ENCODE results near the gene LRRC42.

GRCh38 chr1:53913352-53914033, 32.7 kb upstream of the LRRC42 start:
- TF ChIP-seq POLR2A (IDR thresholded peaks at IDR 0.05; ENCODE audit: low read length): no peak
- TF ChIP-seq GATA1 (IDR thresholded peaks at IDR 0.05; ENCODE audit: low read depth, low read length): no peak

Measured in erythroblast (primary cell).